Kidney capillary endothelial cell (primary cell): ENCODE data around the gene CEBPA.
"Not testable (repeated sequence)": the region's sequence is repeated elsewhere in the genome, so short reads cannot be mapped to it uniquely, and the experiment has no call there.

Experiments used
- DNase-seq: peaks from one replicate; pipeline ENCODE4 v3.0.0-alpha.2; 2018; ENCODE audit warnings: low spot score

Gene CEBPA

GRCh38 chr19:33300009-33300893 is 2.1 kb downstream of the CEBPA start:
- no peak for DNase-seq

GRCh38 chr19:33299051-33299688 is 3.2 kb downstream of the CEBPA start:
- no peak for DNase-seq

- DNase-seq = no peak
Measured at GRCh38 chr19:33298146-33298911, 4.0 kb downstream of the CEBPA start.

- DNase-seq = no peak
Measured at GRCh38 chr19:33297401-33298145, 4.8 kb downstream of the CEBPA start.

GRCh38 chr19:33296488-33296971 is 5.8 kb downstream of the CEBPA start:
- DNase-seq = no peak

- no peak for DNase-seq
Measured at GRCh38 chr19:33295621-33296487, 6.5 kb downstream of the CEBPA start.

GRCh38 chr19:33295046-33295445 is 7.3 kb downstream of the CEBPA start:
- DNase-seq = not testable (repeated sequence)

GRCh38 chr19:33294058-33294798 is 8.1 kb downstream of the CEBPA start:
- DNase-seq = no peak

GRCh38 chr19:33293255-33294057 is 8.9 kb downstream of the CEBPA start:
- peak; percentile 26 for DNase-seq

- no peak for DNase-seq
Measured at GRCh38 chr19:33292595-33293254, 9.6 kb downstream of the CEBPA start.

- no peak for DNase-seq
Measured at GRCh38 chr19:33291623-33292534, 10.5 kb downstream of the CEBPA start.

GRCh38 chr19:33290956-33291622 is 11.2 kb downstream of the CEBPA start:
- DNase-seq = no peak

GRCh38 chr19:33290082-33290815 is 12.1 kb downstream of the CEBPA start:
- no peak for DNase-seq

- no peak for DNase-seq
Measured at GRCh38 chr19:33289261-33289660, 13.1 kb downstream of the CEBPA start.

GRCh38 chr19:33288666-33289065 is 13.7 kb downstream of the CEBPA start:
- no peak for DNase-seq

GRCh38 chr19:33287927-33288326 is 14.4 kb downstream of the CEBPA start:
- DNase-seq = no peak
